Epithelial cell of proximal tubule (primary cell): ENCODE measurements around the gene ABHD3. TPM values are rescaled to one million over a fixed set of nuclear protein-coding genes. Genes with fewer than 3 reads are reported as not detected.
"Not testable (repeated sequence)": the region's sequence is repeated elsewhere in the genome, so short reads cannot be mapped to it uniquely, and the experiment has no call there.

ENCODE experiments used
- DNase-seq: peaks from one replicate; pipeline ENCODE4 v3.0.0-alpha.2; 2011; ENCODE audit warnings: low read depth
- H3K4me3 ChIP-seq: 2 replicates; pipeline ENCODE4 v1.5.1; 2011; ENCODE audit warnings: low read depth, mild to moderate bottlenecking, low read length
- total RNA-seq: library from RNA; depleted of rRNA; stranded (reverse); fragments of >200 nt; gene quantifications from 2 replicates; pipeline ENCODE4 v1.2.3, GENCODE V29; 2015
- TF ChIP-seq, protein P1 (sequence below): conservative IDR thresholded peaks from 2 replicates; pipeline ENCODE4 v1.5.1; 2012; ENCODE audit warnings: low read depth, mild to moderate bottlenecking, low read length

The ABHD3 gene
- total RNA-seq, 1 donor from 2014 or later: 14.9 TPM

DNA sequence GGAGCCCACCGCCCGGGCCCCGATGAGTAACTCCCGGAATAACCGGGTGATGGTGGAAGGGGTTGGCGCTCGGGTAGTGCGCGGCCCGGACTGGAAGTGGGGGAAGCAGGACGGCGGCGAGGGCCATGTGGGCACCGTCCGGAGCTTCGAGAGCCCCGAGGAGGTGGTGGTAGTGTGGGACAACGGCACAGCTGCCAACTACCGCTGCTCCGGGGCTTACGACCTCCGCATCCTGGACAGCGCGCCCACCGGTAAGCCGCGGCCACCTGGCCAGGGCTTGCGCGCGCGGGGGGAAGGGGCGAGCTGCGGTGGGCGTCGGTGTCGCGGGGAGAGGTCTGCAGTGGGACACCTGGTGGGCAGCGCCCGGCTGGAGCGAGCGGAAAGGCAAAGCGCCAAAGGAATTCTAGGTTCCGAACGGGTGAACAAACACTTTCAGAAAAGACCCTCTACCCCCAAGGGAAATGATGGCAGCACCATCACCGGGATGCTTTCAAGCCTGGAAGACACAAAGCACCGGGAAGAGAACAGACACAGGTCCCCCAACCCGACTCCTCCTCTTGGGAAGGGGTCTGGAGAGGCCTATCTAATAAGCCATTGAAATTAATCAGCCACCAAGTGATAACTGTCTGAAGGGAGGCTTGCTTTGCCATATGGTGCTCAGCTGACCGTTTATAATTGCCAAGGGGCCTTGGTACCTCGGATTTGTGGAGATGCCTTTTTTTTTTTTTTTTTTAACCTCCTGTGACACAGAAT lies 37.2 kb upstream of the ABHD3 start:
- peak overlapping the region; percentile 63 for H3K4me3 ChIP-seq
- DNase-seq: no peak
- TF ChIP-seq, protein P1, sequence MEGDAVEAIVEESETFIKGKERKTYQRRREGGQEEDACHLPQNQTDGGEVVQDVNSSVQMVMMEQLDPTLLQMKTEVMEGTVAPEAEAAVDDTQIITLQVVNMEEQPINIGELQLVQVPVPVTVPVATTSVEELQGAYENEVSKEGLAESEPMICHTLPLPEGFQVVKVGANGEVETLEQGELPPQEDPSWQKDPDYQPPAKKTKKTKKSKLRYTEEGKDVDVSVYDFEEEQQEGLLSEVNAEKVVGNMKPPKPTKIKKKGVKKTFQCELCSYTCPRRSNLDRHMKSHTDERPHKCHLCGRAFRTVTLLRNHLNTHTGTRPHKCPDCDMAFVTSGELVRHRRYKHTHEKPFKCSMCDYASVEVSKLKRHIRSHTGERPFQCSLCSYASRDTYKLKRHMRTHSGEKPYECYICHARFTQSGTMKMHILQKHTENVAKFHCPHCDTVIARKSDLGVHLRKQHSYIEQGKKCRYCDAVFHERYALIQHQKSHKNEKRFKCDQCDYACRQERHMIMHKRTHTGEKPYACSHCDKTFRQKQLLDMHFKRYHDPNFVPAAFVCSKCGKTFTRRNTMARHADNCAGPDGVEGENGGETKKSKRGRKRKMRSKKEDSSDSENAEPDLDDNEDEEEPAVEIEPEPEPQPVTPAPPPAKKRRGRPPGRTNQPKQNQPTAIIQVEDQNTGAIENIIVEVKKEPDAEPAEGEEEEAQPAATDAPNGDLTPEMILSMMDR: peak; percentile 21

DNA sequence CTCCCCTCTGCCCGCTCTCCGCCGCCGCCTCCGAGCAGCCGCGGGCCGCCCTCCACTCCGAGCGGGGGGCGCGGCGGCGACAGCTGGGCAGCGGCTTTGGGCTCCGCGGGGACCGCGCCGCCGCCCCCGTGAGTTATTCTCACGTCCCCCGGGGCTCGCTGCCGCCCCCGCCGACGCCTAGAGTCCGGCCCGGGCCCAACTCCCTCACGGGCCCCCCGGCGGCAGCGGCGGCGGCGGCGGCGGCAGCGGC lies 36.7 kb upstream of the ABHD3 start:
- H3K4me3 ChIP-seq: peak overlapping the region; percentile 63
- DNase-seq: no peak
- TF ChIP-seq, protein P1: no peak

DNA sequence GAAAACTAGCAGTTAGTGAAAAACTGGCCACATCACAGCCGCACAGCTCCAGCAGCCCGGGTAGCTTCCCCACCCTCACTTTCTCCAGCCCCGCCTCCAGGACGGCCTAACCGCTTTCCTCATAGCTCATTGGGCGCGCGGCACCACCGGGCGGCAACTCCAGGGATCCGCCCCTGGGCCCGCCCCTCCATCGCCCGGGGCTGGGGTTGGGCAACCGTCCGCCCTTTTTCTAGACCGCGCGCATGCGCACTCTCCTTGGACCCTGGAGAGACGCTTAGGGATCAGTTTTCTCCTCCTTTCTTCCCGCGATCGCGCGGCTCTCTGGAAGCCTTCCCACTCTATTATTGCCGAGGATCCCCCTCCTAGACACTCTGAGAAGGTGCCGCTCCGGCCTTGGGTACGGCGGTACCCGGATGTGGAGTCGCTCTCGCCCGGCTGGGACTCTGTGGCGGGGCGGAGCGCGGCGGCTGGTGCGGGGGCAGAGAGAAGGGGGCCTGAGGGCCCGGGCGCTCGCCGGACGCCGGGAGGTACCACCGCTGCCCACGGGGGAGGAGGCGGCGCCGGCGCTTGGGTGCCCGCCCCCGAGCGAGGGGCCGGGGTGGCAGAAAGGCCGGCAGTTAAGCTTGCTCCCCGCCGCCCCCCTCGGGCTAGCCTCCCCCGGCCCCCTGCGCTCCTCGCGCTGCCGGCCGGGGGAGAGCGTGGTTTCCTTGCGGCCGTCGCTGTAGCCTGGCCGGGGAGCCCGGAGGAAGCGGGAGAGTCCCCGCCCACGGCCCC lies 36.2 kb upstream of the ABHD3 start, which contains the start of gene MIB1:
TSS of gene MIB1 (plus strand) at position 255 of the 774 bp plus-strand sequence. CDS start 792 bp downstream, outside the sequence.
- DNase-seq: peak; percentile 52
- TF ChIP-seq, protein P1: no peak
- H3K4me3 ChIP-seq: peak within 1 kb of the TSS; percentile 63

DNA sequence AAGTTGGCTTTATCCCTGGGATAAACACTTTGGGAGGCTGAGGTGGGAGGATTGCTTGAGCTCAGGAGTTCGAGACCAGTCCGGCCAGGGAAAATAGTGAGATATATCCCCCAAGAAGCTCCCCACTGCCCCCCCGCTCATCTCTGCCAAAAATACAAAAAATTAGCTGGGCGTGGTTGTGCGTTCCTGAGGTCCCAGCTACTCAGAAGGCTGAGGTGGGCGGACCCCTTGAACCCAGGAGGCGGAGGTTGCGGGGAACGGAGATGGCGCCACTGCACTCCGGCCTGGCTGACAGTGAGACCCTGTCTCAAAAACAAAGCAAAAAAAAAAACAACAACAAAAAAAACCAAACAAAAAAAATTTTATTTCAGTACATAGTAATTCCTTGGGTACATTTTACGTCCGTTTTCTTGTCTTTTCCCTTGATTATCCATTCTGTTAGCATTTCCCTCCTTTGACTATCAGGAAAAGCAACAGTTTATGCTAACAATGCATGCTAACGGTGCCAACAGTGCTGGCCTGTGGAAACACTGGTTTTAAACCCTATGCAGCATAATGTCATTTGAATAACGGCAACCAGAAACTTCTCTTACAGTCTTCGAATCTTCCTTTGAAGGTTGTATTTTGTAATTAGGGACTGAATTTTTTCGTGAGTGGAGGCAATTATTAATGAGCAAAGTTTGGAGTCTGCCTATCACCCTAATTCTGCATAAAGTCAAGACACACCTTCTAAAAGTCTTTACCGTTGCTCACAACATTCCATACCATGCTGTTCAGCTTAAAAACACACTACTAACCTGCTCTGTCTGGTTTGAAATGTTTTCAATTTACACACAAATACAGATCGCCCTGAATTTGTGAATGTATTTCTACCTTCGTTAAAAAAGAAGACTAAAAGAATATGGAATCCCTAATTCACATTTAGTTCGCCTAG lies 35.3 kb upstream of the ABHD3 start:
- TF ChIP-seq, protein P1: no peak
- H3K4me3 ChIP-seq: peak overlapping the region; percentile 63
- no peak for DNase-seq

DNA sequence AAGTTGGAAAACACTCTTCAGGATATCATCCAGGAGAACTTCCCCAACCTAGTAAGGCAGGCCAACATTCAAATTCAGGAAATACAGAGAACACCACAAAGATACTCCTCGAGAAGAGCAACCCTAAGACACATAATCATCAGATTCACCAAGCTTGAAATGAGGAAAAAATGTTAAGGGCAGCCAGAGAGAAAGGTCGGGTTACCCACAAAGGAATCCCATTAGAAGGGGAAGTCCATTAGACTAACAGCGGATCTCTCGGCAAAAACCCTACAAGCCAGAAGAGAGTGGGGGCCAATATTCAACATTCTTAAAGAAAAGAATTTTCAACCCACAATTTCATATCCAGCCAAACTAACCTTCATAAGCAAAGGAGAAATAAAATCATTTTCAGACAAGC lies 32.4 kb upstream of the ABHD3 start:
- not testable (repeated sequence) for DNase-seq, H3K4me3 ChIP-seq

DNA sequence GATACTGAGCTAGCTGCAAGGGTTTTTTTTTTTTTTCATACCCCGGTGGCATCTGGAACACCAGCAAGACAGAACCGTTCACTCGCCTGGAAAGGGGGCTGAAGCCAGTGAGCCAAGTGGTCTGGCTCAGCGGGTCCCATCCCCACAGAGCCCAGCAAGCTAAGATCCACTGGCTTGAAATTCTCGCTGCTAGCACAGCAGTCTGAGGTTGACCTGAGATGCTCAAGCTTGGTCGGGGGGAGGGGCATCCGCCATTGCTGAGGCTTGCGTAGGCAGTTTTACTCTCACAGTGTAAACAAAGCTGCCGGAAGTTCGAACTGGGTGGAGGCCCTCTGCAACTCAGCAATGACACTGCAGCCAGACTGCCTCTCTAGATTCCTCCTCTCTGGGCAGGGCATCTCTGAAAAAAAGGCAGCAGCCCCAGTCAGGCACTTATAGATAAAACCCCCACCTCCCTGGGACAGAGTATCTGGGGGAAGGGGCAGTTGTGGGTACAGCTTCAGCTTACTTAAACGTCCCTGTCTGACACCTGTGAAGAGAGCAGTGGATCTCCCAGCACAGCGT lies 31.0 kb upstream of the ABHD3 start:
- TF ChIP-seq, protein P1: no peak
- no peak for DNase-seq
- H3K4me3 ChIP-seq: no peak overlapping the region
